HG03060 (cell line): Measurements from ENCODE around the gene IL17RA.

Experiments
- ATAC-seq: cut with Tn5 transposase; IDR thresholded peaks from one replicate; pipeline ENCODE4 v1.9.1; 2021; ENCODE audit warnings: low read depth, moderate number of reproducible peaks; ENCODE audit not compliant: unreplicated experiment

The IL17RA gene

GRCh38 chr22:17149076-17149815, 64.4 kb downstream of the IL17RA start:
- no peak for ATAC-seq

DNA sequence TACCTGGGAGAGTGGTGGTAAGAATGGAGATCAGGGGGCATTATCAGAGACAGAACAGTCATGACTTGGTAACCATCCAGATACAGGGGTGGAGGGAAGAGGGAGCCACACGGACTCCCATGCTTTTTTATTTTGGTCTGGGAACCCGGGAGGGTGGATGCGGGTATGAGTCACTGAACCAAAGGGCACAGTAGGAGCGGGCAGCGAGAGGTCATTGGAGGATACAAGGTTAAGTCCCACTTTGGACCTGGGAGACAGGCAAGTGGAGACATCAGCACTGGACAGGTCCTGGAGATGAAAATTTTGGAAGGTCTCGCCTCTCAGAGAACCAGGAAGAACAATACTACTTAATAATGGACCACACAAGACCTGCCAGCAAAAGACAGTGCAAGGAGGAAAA, 67.5 kb downstream of the IL17RA start:
- ATAC-seq: no peak

DNA sequence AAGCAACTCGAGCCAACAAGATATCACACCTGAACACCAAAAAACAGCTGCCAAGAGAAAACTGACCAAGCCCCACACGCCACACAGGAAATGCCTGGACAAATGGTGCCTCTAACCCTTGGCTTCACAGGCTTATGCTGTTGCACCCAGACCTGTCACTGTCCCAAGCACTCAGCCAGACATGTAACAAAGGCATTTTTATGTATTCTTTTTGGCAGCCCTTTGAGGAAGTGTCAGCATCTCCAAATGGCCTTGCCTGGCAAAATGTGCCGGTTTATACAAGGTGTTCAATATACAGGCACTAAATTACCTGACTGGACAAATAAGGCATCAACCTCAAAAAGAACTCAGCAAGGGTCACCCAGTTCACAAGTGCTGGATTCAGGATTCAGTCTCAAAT, 68.2 kb downstream of the IL17RA start:
- ATAC-seq: no peak

- no peak for ATAC-seq
Observed at GRCh38 chr22:17155941-17156340, 71.1 kb downstream of the IL17RA start.

DNA sequence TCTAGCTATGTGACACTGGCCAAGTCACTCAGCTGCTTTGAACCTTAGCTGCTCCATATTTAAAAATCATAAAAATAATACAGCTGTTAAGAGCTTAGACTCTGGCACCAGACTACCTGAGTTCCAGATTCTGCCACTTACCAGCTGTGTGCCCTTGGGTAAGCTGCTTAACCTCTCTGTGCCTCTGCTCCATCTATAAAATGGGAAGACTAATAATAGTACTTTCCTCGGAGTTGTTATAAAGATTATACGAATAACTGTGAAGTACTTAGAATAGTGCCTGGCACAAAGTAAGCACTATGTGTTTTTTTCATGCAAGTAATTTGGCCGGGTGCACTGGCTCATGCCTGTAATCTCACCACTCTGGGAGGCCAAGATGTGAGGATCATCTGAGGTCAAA, 72.9 kb downstream of the IL17RA start:
- no peak for ATAC-seq

GRCh38 chr22:17158176-17158567, 73.4 kb downstream of the IL17RA start:
- ATAC-seq: no peak

DNA sequence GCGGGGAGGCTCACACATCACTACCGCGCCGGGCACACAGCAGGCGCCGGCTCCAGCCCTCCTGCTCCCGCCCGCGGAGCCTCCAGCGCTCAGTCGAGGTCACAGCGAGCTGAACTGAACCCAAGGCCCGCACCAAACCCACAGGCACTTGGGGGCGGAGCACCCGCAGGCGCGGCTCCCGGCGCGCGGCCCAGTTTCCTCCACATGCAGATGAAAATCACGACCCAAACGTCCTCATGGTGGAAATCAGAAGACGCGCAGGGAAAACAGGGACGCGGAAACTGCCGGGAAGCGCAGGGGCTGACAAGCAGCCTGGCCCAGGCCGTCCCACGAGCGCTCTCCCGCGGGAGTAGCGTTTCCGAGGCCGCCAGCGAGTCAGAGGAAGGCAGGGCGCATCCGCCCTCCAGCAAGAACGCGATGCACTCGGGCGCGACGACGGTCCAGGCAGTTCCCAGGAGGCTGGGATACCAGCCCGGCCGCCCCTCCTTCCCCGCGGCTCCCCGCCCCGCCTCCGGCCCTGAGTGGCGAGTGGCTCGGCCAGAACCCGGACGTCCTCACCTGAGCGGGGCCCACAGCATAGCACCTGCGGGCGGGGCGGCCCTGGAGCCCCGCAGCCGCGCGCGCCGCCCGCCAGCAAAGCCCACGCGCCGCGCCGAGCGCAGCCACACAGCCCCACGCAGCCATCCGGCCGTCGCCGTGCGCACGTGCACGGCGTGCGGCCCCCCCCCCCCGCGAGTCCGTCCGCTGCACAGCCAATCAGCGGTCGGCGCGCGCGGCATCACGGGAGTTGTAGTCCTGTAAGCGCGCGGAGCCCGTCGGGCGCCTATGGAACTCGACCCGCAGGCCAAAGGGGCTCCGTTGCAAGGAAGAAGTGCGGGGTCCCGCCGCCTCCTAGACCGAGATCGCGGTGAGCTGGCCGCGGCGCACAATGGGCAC, 74.0 kb downstream of the IL17RA start, which contains the start of gene HDHD5:
HDHD5 (minus strand) TSS at position 710 of the 936 bp plus-strand sequence; CDS start at position 684, 26 bp downstream.
- no peak for ATAC-seq

- ATAC-seq: no peak
Observed at GRCh38 chr22:17159504-17159951, 74.7 kb downstream of the IL17RA start.

- ATAC-seq: no peak
Observed at GRCh38 chr22:17161991-17162390, 77.2 kb downstream of the IL17RA start.

- ATAC-seq: no peak
Observed at GRCh38 chr22:17162731-17163130, 77.9 kb downstream of the IL17RA start.

DNA sequence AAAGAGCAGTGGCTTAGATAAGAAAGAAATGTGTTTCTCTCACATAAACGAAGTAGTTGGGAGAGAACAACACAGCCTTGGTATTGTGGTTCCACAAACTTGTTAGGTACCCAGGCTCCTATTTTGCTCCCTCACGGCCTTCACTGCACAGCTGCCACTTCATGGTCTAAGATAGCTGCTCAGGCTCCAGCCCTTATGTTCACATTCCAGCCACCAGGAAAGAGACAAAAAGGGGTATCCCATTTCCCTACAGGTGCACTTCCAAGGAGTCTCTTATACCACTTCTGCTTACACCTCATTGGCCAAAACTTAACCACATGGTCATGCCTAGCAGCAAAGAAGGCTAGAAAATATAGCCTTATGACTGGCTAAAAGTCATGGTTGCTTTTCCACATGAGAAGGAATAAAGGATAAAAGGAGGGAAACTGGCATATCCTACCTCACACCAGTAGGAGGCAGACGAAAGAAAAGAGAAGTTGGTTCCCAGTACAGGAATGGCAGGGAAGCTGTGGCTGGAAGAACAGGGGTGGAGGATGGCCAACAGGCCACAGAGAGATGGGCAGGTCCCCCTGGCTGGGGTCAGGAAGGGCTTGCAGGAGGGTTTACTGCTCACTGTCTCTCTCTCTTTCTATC, 79.7 kb downstream of the IL17RA start:
- no peak for ATAC-seq
